VCaP (cell line): ENCODE measurements around the gene HIBCH.

Source experiments
- H3K27ac ChIP-seq: fragments of 450-650 bp; 2 replicates; pipeline ENCODE4 v1.5.1; 2017
- TF ChIP-seq, protein P1 (sequence below): fragments of 450-650 bp; conservative IDR thresholded peaks from 2 replicates; pipeline ENCODE4 v1.5.1; 2017; ENCODE audit warnings: mild to moderate bottlenecking, moderate library complexity

The HIBCH gene

DNA sequence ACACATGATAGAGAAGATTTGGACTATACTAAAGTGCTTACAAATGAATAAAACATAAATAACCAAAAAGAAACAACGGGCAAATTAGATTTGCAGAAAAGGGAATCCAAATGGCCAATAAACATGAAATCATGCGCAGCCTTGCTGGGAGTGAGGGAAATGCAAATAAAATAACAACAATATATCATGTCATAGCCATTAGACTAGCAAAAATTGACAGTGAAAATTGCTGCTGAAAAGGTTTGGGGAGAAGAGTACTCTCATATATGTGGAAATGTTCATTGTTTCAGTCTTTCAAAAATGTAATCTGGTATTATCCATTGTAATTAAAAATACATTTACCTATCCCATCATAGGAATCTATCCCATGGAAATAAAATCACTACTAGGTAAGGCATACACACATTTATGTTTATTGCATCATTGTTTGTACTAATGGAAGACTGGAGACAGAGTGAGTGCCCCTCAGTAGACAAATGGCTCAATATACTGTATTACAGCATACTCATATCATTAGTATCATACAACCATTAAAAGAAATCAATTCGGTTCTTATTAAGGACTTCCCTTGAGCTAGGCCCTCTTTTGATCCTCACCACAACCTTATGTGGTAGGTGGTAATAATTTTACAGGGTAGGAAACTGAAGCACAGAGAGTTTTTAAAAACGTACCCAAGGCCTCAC lies 163.0 kb downstream of the HIBCH start:
- H3K27ac ChIP-seq, result no peak overlapping the region
- TF ChIP-seq, protein P1, sequence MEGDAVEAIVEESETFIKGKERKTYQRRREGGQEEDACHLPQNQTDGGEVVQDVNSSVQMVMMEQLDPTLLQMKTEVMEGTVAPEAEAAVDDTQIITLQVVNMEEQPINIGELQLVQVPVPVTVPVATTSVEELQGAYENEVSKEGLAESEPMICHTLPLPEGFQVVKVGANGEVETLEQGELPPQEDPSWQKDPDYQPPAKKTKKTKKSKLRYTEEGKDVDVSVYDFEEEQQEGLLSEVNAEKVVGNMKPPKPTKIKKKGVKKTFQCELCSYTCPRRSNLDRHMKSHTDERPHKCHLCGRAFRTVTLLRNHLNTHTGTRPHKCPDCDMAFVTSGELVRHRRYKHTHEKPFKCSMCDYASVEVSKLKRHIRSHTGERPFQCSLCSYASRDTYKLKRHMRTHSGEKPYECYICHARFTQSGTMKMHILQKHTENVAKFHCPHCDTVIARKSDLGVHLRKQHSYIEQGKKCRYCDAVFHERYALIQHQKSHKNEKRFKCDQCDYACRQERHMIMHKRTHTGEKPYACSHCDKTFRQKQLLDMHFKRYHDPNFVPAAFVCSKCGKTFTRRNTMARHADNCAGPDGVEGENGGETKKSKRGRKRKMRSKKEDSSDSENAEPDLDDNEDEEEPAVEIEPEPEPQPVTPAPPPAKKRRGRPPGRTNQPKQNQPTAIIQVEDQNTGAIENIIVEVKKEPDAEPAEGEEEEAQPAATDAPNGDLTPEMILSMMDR, result no peak
